MM.1S (cell line): ENCODE measurements around the gene PCDHGA11.

ENCODE experiments used
- DNase-seq: peaks from one replicate; pipeline ENCODE4 v3.0.0-alpha.2; 2015
- H2AFZ ChIP-seq: fragments of 300-600 bp; sonication (generic); 2 replicates; pipeline ENCODE4 v1.6.0; 2016; ENCODE audit warnings: antibody characterized with exemption, low read length
- H3F3A ChIP-seq: fragments of 300-600 bp; sonication (generic); 2 replicates; pipeline ENCODE4 v1.6.1; 2016; ENCODE audit warnings: mild to moderate bottlenecking, antibody characterized with exemption, low read length, moderate library complexity, mixed read lengths; ENCODE audit not compliant: insufficient read depth
- H3K27ac ChIP-seq: fragments of 300-600 bp; sonication (generic); 2 replicates; pipeline ENCODE4 v1.5.1; 2016; ENCODE audit warnings: mild to moderate bottlenecking, low read length
- H3K27me3 ChIP-seq: fragments of 300-600 bp; sonication (generic); replicated peaks from 2 replicates; pipeline ENCODE4 v1.6.0; 2016; ENCODE audit warnings: low read length; ENCODE audit not compliant: insufficient read depth
- H3K36me3 ChIP-seq: fragments of 300-600 bp; sonication (generic); replicated peaks from 2 replicates; pipeline ENCODE4 v1.6.1; 2016; ENCODE audit warnings: mild to moderate bottlenecking, low read length, mixed read lengths; ENCODE audit not compliant: insufficient read depth
- H3K4me1 ChIP-seq: fragments of 300-600 bp; sonication (generic); 2 replicates; pipeline ENCODE4 v1.6.1; 2016; ENCODE audit warnings: low read length, mixed read lengths
- H3K4me2 ChIP-seq: fragments of 300-600 bp; sonication (generic); 2 replicates; pipeline ENCODE4 v1.6.0; 2016; ENCODE audit warnings: low read depth, low read length
- H3K4me3 ChIP-seq: fragments of 300-600 bp; sonication (generic); 2 replicates; pipeline ENCODE4 v1.5.1; 2016; ENCODE audit warnings: low read length, mixed read lengths
- H3K79me2 ChIP-seq: fragments of 300-600 bp; sonication (generic); 2 replicates; pipeline ENCODE4 v1.6.1; 2016; ENCODE audit warnings: mixed run types, low read length, mixed read lengths
- H3K9ac ChIP-seq: fragments of 300-600 bp; sonication (generic); 2 replicates; pipeline ENCODE4 v1.6.1; 2016; ENCODE audit warnings: low read length, mixed read lengths
- H3K9me2 ChIP-seq: fragments of 300-600 bp; sonication (generic); replicated peaks from 2 replicates; pipeline ENCODE4 v1.6.1; 2016; ENCODE audit warnings: mild to moderate bottlenecking, low read length, mixed read lengths; ENCODE audit not compliant: insufficient read depth
- H3K9me3 ChIP-seq: fragments of 300-600 bp; sonication (generic); replicated peaks from 2 replicates; pipeline ENCODE4 v1.6.1; 2016; ENCODE audit warnings: mild to moderate bottlenecking, low read length, mixed read lengths; ENCODE audit not compliant: insufficient read depth
- H4K20me1 ChIP-seq: fragments of 300-600 bp; sonication (generic); 2 replicates; pipeline ENCODE4 v1.6.1; 2016; ENCODE audit warnings: mild to moderate bottlenecking, low read length, moderate library complexity, mixed read lengths; ENCODE audit not compliant: insufficient read depth
- CTCF ChIP-seq: fragments of 300-600 bp; sonication (generic); IDR thresholded peaks from 2 replicates; pipeline ENCODE4 v1.5.1; 2016; ENCODE audit warnings: antibody characterized with exemption, low read length, mixed read lengths
- EZH2 ChIP-seq: fragments of 300-600 bp; sonication (generic); optimal IDR thresholded peaks from 2 replicates; pipeline ENCODE3; 2017; ENCODE audit warnings: low read depth, mild to moderate bottlenecking, antibody characterized with exemption, low read length, mixed read lengths
- EZH2phosphoT487 ChIP-seq: fragments of 300-600 bp; sonication (generic); IDR thresholded peaks from 2 replicates; pipeline ENCODE4 v1.6.1; 2018; ENCODE audit warnings: antibody characterized with exemption, low read length

PCDHGA11 gene

GRCh38 chr5:141440341-141440740 is 19.5 kb downstream of the PCDHGA11 start:
- no peak for TF ChIP-seq CTCF
- no peak for TF ChIP-seq EZH2phosphoT487
- TF ChIP-seq EZH2 = no peak
- Histone ChIP-seq H3K79me2 (no peaks in the 10 kb centered on the region), H3K36me3 (no peaks in the 10 kb centered on the region), H3F3A (no peaks in the 10 kb centered on the region), H3K9me3 (no peaks in the 10 kb centered on the region), H3K9me2 (no peaks in the 10 kb centered on the region), H3K4me1 (no peaks in the 10 kb centered on the region), H3K4me3 (no peak overlapping the region), H3K27ac (no peak overlapping the region), H4K20me1 (no peaks in the 10 kb centered on the region), H2AFZ (no peak overlapping the region), H3K27me3 (no peaks in the 10 kb centered on the region; the same call in 1 of the 2 replicates), H3K4me2 (no peak overlapping the region), H3K9ac (no peak overlapping the region)
- no peak for DNase-seq

- H3K9ac ChIP-seq = no peak overlapping the region
- no peaks in the 10 kb centered on the region for H4K20me1 ChIP-seq
- H3K4me1 ChIP-seq = no peaks in the 10 kb centered on the region
- no peak for TF ChIP-seq EZH2
- no peak for TF ChIP-seq CTCF
- TF ChIP-seq EZH2phosphoT487 = no peak
- no peak overlapping the region for H3K4me3 ChIP-seq
- H3K9me2 ChIP-seq = no peaks in the 10 kb centered on the region
- no peaks in the 10 kb centered on the region for H3K27me3 ChIP-seq
- no peak overlapping the region for H2AFZ ChIP-seq
- H3F3A ChIP-seq = no peaks in the 10 kb centered on the region
- no peaks in the 10 kb centered on the region for H3K9me3 ChIP-seq
- no peak overlapping the region for H3K4me2 ChIP-seq
- H3K27ac ChIP-seq = no peak overlapping the region
- H3K79me2 ChIP-seq = no peaks in the 10 kb centered on the region
- H3K36me3 ChIP-seq = no peaks in the 10 kb centered on the region
- DNase-seq = no peak
These were observed 20.8 kb downstream of the PCDHGA11 start for GRCh38 chr5:141441571-141442170.

- no peaks in the 10 kb centered on the region for H3K4me1 ChIP-seq
- no peak for TF ChIP-seq EZH2
- TF ChIP-seq CTCF = no peak
- TF ChIP-seq EZH2phosphoT487 = no peak
- H3K27ac ChIP-seq = no peak overlapping the region
- H4K20me1 ChIP-seq = no peaks in the 10 kb centered on the region
- DNase-seq = no peak
- H3K27me3 ChIP-seq = no peaks in the 10 kb centered on the region
- H3K36me3 ChIP-seq = no peaks in the 10 kb centered on the region
- H3K4me2 ChIP-seq = no peak overlapping the region
- H3K9ac ChIP-seq = no peak overlapping the region
- no peak overlapping the region for H3K4me3 ChIP-seq
- H3K9me2 ChIP-seq = no peaks in the 10 kb centered on the region
- no peaks in the 10 kb centered on the region for H3K79me2 ChIP-seq
- H2AFZ ChIP-seq = no peak overlapping the region
- H3F3A ChIP-seq = no peaks in the 10 kb centered on the region
- H3K9me3 ChIP-seq = no peaks in the 10 kb centered on the region
These were observed 44.5 kb downstream of the PCDHGA11 start for GRCh38 chr5:141465351-141465750.
